ENCODE data around the gene PRKAR2B. TPM values are rescaled to one million over a fixed set of nuclear protein-coding genes. Genes with fewer than 3 reads are reported as not detected.
"Not testable (repeated sequence)": the region's sequence is repeated elsewhere in the genome, so short reads cannot be mapped to it uniquely, and the experiment has no call there.

PRKAR2B gene
- total RNA-seq, 1 donor from 2014 or later: 20.3 TPM

GRCh38 chr7:107049971-107050532 is 5.5 kb downstream of the PRKAR2B start:
- H3K4me1 Mint-ChIP-seq (ENCODE audit: low read depth): peaks cover 17% of the 10 kb centered on the region
- peaks cover 2% of the 10 kb centered on the region for H3K36me3 Mint-ChIP-seq (ENCODE audit: insufficient read depth)
- TF ChIP-seq CTCF (IDR thresholded peaks at IDR 0.05; ENCODE audit: unreplicated experiment): no peak
- no peak overlapping the region for H3K4me3 Mint-ChIP-seq (ENCODE audit: low read depth)
- no peak for DNase-seq (ENCODE audit: low spot score, unreplicated experiment)
- no peaks in the 10 kb centered on the region for H3K27me3 Mint-ChIP-seq
- H3K27ac Mint-ChIP-seq: no peak overlapping the region
- no peaks in the 10 kb centered on the region for H3K9me3 Mint-ChIP-seq (ENCODE audit: low read depth)

GRCh38 chr7:107051376-107051775 is 6.9 kb downstream of the PRKAR2B start:
- peaks cover 7% of the 10 kb centered on the region for H3K4me1 Mint-ChIP-seq (ENCODE audit: low read depth)
- no peak overlapping the region for H3K27ac Mint-ChIP-seq
- no peaks in the 10 kb centered on the region for H3K9me3 Mint-ChIP-seq (ENCODE audit: low read depth)
- no peak for DNase-seq (ENCODE audit: low spot score, unreplicated experiment)
- peaks cover 4% of the 10 kb centered on the region for H3K36me3 Mint-ChIP-seq (ENCODE audit: insufficient read depth)
- no peak overlapping the region for H3K4me3 Mint-ChIP-seq (ENCODE audit: low read depth)
- H3K27me3 Mint-ChIP-seq: no peaks in the 10 kb centered on the region
- TF ChIP-seq CTCF (IDR thresholded peaks at IDR 0.05; ENCODE audit: unreplicated experiment): no peak

- not testable (repeated sequence) for H3K27ac Mint-ChIP-seq; H3K36me3 Mint-ChIP-seq (ENCODE audit: insufficient read depth); H3K27me3 Mint-ChIP-seq; DNase-seq (ENCODE audit: low spot score, unreplicated experiment); H3K4me3 Mint-ChIP-seq (ENCODE audit: low read depth); H3K9me3 Mint-ChIP-seq (ENCODE audit: low read depth)
- H3K4me1 Mint-ChIP-seq (ENCODE audit: low read depth): peaks cover 12% of the 10 kb centered on the region
Measured at GRCh38 chr7:107054965-107055364, 10.5 kb downstream of the PRKAR2B start.

- H3K36me3 Mint-ChIP-seq (ENCODE audit: insufficient read depth); H3K9me3 Mint-ChIP-seq (ENCODE audit: low read depth); DNase-seq (ENCODE audit: low spot score, unreplicated experiment); H3K27me3 Mint-ChIP-seq; H3K4me3 Mint-ChIP-seq (ENCODE audit: low read depth); H3K27ac Mint-ChIP-seq: not testable (repeated sequence)
- peaks cover 12% of the 10 kb centered on the region for H3K4me1 Mint-ChIP-seq (ENCODE audit: low read depth)
Measured at GRCh38 chr7:107056058-107056457, 11.6 kb downstream of the PRKAR2B start.

GRCh38 chr7:107056728-107057473 is 12.4 kb downstream of the PRKAR2B start:
- Mint-ChIP-seq H3K27ac (peak overlapping the region; percentile 0), H3K4me1 (ENCODE audit: low read depth) (peaks cover 12% of the 10 kb centered on the region), H3K36me3 (ENCODE audit: insufficient read depth) (peaks cover 4% of the 10 kb centered on the region), H3K4me3 (ENCODE audit: low read depth) (no peak overlapping the region), H3K27me3 (no peaks in the 10 kb centered on the region), H3K9me3 (ENCODE audit: low read depth) (no peaks in the 10 kb centered on the region)
- DNase-seq (ENCODE audit: low spot score, unreplicated experiment): no peak
- no peak for TF ChIP-seq CTCF (IDR thresholded peaks at IDR 0.05; ENCODE audit: unreplicated experiment)

- Mint-ChIP-seq H3K27me3 (no peaks in the 10 kb centered on the region), H3K4me3 (ENCODE audit: low read depth) (no peak overlapping the region), H3K27ac (peak overlapping the region; percentile 0), H3K9me3 (ENCODE audit: low read depth) (no peaks in the 10 kb centered on the region), H3K36me3 (ENCODE audit: insufficient read depth) (peaks cover 4% of the 10 kb centered on the region), H3K4me1 (ENCODE audit: low read depth) (peaks cover 12% of the 10 kb centered on the region)
- TF ChIP-seq CTCF (IDR thresholded peaks at IDR 0.05; ENCODE audit: unreplicated experiment): no peak
- no peak for DNase-seq (ENCODE audit: low spot score, unreplicated experiment)
Measured at GRCh38 chr7:107057474-107057833, 12.9 kb downstream of the PRKAR2B start.
